Liver (tissue), 9 donors: ENCODE data around the gene MTHFD2L. TPM values are rescaled to one million over a fixed set of nuclear protein-coding genes. Genes with fewer than 3 reads are reported as not detected.

Experiments used
- DNase-seq: peaks from one replicate; pipeline ENCODE4 v3.0.0-alpha.2; 2017; ENCODE audit warnings: low spot score
- H3K27ac ChIP-seq, 2 donors: one replicate each; pipeline ENCODE4 v1.7.0; 2013; ENCODE audit warnings: inconsistent platforms in 2 of 2, low read length in 2 of 2, control low read depth in 1 of 2, low read depth in 1 of 2, mild to moderate bottlenecking in 1 of 2
- H3K27me3 ChIP-seq, 4 donors: one replicate each; pipeline versions ENCODE4 v1.6.1 to v1.7.0; 2013; ENCODE audit warnings: low read length in 3 of 4, inconsistent platforms in 1 of 4, mild to moderate bottlenecking in 1 of 4, moderate library complexity in 1 of 4; ENCODE audit not compliant: control insufficient read depth in 4 of 4, insufficient read depth in 4 of 4
- H3K36me3 ChIP-seq, 4 donors: one replicate each; pipeline versions ENCODE4 v1.6.1 to v1.7.0; 2013; ENCODE audit warnings: low read length in 3 of 4, mild to moderate bottlenecking in 3 of 4, low read depth in 1 of 4, moderate library complexity in 1 of 4; ENCODE audit not compliant: control insufficient read depth in 4 of 4, insufficient read depth in 3 of 4
- H3K4me1 ChIP-seq, 4 donors: one replicate each; pipeline versions ENCODE4 v1.6.1 to v1.7.0; 2013; ENCODE audit warnings: low read length in 3 of 4, mild to moderate bottlenecking in 3 of 4, moderate library complexity in 1 of 4; ENCODE audit not compliant: control insufficient read depth in 4 of 4, insufficient read depth in 4 of 4
- H3K4me3 ChIP-seq, 3 donors: one replicate each; pipeline versions ENCODE4 v1.6.1 to v1.7.0; 2013; ENCODE audit warnings: low read length in 3 of 3, control low read depth in 1 of 3, low read depth in 1 of 3, mild to moderate bottlenecking in 1 of 3
- H3K9ac ChIP-seq, 2 donors: one replicate each; pipeline ENCODE4 v1.7.0; 2013; ENCODE audit warnings: low read length in 2 of 2, mild to moderate bottlenecking in 2 of 2, moderate library complexity in 2 of 2, control low read depth in 1 of 2, low read depth in 1 of 2
- H3K9me3 ChIP-seq, 4 donors: one replicate each; pipeline versions ENCODE4 v1.6.1 to v1.7.0; 2013; ENCODE audit warnings: low read length in 3 of 4; ENCODE audit not compliant: control insufficient read depth in 4 of 4
- FOXA2 ChIP-seq: IDR thresholded peaks from 2 replicates; pipeline ENCODE4 v1.6.1; 2016; ENCODE audit warnings: antibody characterized with exemption
- GABPA ChIP-seq, 2 donors: IDR thresholded peaks in 1 of 2; conservative IDR thresholded peaks in 1 of 2; 2 replicates each; pipeline ENCODE4 v1.6.1; 2016; ENCODE audit warnings: antibody characterized with exemption in 2 of 2, mild to moderate bottlenecking in 1 of 2, moderate library complexity in 1 of 2
- HNF4A ChIP-seq, 2 donors: conservative IDR thresholded peaks; 2 replicates each; pipeline ENCODE4 v1.6.1; 2016; ENCODE audit warnings: antibody characterized with exemption in 2 of 2, mild to moderate bottlenecking in 2 of 2
- HNF4G ChIP-seq: IDR thresholded peaks from 2 replicates; pipeline ENCODE4 v1.6.1; 2016; ENCODE audit warnings: antibody characterized with exemption
- JUND ChIP-seq, 2 donors: IDR thresholded peaks; 2 replicates each; pipeline ENCODE4 v1.6.1; 2016; ENCODE audit warnings: antibody characterized with exemption in 2 of 2
- NR2F2 ChIP-seq: IDR thresholded peaks from 2 replicates; pipeline ENCODE4 v1.6.1; 2016; ENCODE audit warnings: antibody characterized with exemption
- RAD21 ChIP-seq, 2 donors: IDR thresholded peaks; 2 replicates each; pipeline ENCODE4 v1.6.1; 2016; ENCODE audit warnings: antibody characterized with exemption in 2 of 2, mild to moderate bottlenecking in 2 of 2
- RXRA ChIP-seq, 2 donors: IDR thresholded peaks; 2 replicates each; pipeline ENCODE4 v1.6.1; 2017 to 2018; ENCODE audit warnings: antibody characterized with exemption in 2 of 2, mild to moderate bottlenecking in 1 of 2
- SP1 ChIP-seq: IDR thresholded peaks from 2 replicates; pipeline ENCODE4 v1.6.1; 2018; ENCODE audit warnings: antibody characterized with exemption, mild to moderate bottlenecking
- TAF1 ChIP-seq: conservative IDR thresholded peaks from 2 replicates; pipeline ENCODE4 v1.6.1; 2016; ENCODE audit warnings: antibody characterized with exemption, mild to moderate bottlenecking
- YY1 ChIP-seq: IDR thresholded peaks from 2 replicates; pipeline ENCODE4 v1.6.1; 2016; ENCODE audit warnings: antibody characterized with exemption, mild to moderate bottlenecking
- WGBS: extraction: QIAGEN DNeasy Blood & Tissue Kit; methylation state at CpG from one replicate; pipeline ENCODE4 v1.1.7; 2013; 5-methylcytosine and 5-hydroxymethylcytosine counted together
- polyA plus RNA-seq, 2 donors: library from polyadenylated mRNA; stranded (reverse) in 1 of 2; unstranded in 1 of 2; fragments of 200-250 nt in 1 of 2; fragments of >200 nt in 1 of 2; fragmentation: Nextera tagmentation in 1 of 2; extraction: Ambion mirVana in 1 of 2; gene quantifications; one replicate each; pipeline versions ENCODE4 v1.2.1 to v1.2.3, GENCODE V29; 2013 to 2015
- total RNA-seq, 2 donors: library from RNA; depleted of rRNA; stranded (reverse); fragments of >200 nt; gene quantifications; one replicate each; pipeline ENCODE4 v1.2.3, GENCODE V29; 2014
- TF ChIP-seq, protein P1 (sequence below): IDR thresholded peaks from 2 replicates; pipeline ENCODE4 v1.6.1; 2016; ENCODE audit warnings: antibody characterized with exemption
- TF ChIP-seq, protein P2 (sequence below): IDR thresholded peaks from 2 replicates; pipeline ENCODE4 v1.6.1; 2016; ENCODE audit warnings: antibody characterized with exemption
- TF ChIP-seq, protein P3 (sequence below): IDR thresholded peaks from 2 replicates; pipeline ENCODE4 v1.6.1; 2016; ENCODE audit warnings: antibody characterized with exemption
- donor health status: healthy.
- donor health status: healthy.
- donor health status: healthy.
- donor health status: healthy.
- donor health status: healthy.

MTHFD2L gene
- total and polyA plus RNA-seq, 4 donors: 7.4 to 51.5 (median 31.1) TPM

DNA sequence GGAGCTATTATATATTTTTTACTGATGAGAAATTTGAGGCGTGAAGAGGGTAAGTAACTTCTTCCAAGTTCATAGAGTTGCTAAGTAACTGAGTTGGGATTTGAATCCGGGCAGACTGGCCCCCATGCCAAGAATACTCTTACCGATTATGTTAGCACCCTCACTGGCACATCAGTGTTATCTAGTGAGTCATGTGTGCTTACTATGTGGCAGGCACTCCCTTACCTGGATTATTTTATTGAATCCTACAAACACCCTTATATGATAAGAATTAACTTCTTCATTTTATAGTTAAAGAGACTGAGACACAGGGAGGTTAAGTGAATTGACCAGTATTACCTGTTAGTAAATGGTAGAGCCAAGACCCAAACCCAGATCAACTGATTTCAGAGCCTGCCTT, 20.9 kb downstream of the MTHFD2L start:
- H3K9ac ChIP-seq: no peak overlapping the region
- TF ChIP-seq HNF4G (no peak), RXRA (IDR thresholded peaks at IDR 0.05) (no peak), FOXA2 (no peak), GABPA (IDR thresholded peaks at IDR 0.05 in 1 of 2, conservative IDR thresholded peaks at IDR 0.05 in 1 of 2) (no peak), HNF4A (conservative IDR thresholded peaks at IDR 0.05) (no peak), RAD21 (IDR thresholded peaks at IDR 0.05) (no peak)
- DNase-seq: no peak
- 92% methylated on average over 3 of the region's 3 CpGs for WGBS
- H3K4me3 ChIP-seq: no peak overlapping the region
- H3K36me3 ChIP-seq: peaks cover 0 to 4% (median 2%) of the 10 kb centered on the region in 4 donors
- no peak overlapping the region for H3K27ac ChIP-seq
- no peaks in the 10 kb centered on the region for H3K27me3 ChIP-seq
- no peaks in the 10 kb centered on the region for H3K4me1 ChIP-seq
- no peaks in the 10 kb centered on the region for H3K9me3 ChIP-seq

DNA sequence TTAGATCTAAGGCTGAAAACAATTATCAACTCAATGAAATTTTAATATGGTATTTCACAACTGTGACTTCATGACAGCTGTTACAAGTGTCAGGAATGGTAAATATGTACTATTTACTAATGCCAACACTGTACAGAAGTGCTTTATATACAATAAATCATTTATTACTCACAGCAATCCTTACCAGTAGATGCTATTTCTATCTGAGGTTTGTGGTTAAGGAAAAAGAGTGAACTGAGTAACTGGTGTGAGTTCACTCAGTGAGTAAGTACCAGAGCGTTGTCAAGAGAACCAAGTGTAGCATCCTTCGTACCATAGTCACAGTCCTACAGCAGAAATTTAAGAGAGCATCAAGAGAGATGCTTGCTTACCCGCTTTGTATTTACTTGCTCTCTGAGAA, 23.3 kb downstream of the MTHFD2L start:
- Histone ChIP-seq H3K27me3 (no peaks in the 10 kb centered on the region), H3K9ac (no peak overlapping the region), H3K4me1 (no peaks in the 10 kb centered on the region), H3K9me3 (no peaks in the 10 kb centered on the region), H3K27ac (no peak overlapping the region), H3K4me3 (no peak overlapping the region), H3K36me3 (peaks cover 0 to 2% (median 0%) of the 10 kb centered on the region in 4 donors)
- TF ChIP-seq YY1 (no peak), SP1 (no peak), NR2F2 (no peak), RXRA (IDR thresholded peaks at IDR 0.05) (no peak), JUND (IDR thresholded peaks at IDR 0.05) (no peak), HNF4G (no peak), TAF1 (no peak), RAD21 (IDR thresholded peaks at IDR 0.05) (no peak)
- TF ChIP-seq, protein P1, sequence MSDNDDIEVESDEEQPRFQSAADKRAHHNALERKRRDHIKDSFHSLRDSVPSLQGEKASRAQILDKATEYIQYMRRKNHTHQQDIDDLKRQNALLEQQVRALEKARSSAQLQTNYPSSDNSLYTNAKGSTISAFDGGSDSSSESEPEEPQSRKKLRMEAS: no peak
- no peak for DNase-seq
- 97% methylated on average over 3 of the region's 3 CpGs for WGBS

DNA sequence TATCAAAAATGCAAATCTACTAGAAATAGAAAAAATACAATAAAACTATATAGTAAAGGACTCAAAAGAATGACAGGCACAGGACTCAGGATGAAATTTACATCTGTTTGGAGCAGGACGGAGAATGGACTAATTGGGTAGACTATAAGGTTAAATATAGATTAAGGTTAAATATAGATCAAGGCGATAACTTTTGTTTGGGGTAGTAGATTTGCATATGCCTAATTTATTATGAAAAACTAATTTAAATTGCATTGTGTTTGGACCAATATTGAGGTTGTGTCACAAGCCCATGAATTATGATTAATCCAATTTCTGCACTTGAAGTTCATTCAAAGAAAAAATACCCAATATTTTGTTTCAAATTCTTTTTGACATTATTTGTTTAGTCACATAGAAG, 31.0 kb downstream of the MTHFD2L start:
- TF ChIP-seq, protein P2, sequence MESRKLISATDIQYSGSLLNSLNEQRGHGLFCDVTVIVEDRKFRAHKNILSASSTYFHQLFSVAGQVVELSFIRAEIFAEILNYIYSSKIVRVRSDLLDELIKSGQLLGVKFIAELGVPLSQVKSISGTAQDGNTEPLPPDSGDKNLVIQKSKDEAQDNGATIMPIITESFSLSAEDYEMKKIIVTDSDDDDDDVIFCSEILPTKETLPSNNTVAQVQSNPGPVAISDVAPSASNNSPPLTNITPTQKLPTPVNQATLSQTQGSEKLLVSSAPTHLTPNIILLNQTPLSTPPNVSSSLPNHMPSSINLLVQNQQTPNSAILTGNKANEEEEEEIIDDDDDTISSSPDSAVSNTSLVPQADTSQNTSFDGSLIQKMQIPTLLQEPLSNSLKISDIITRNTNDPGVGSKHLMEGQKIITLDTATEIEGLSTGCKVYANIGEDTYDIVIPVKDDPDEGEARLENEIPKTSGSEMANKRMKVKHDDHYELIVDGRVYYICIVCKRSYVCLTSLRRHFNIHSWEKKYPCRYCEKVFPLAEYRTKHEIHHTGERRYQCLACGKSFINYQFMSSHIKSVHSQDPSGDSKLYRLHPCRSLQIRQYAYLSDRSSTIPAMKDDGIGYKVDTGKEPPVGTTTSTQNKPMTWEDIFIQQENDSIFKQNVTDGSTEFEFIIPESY: no peak
- TF ChIP-seq RAD21 (IDR thresholded peaks at IDR 0.05) (no peak), NR2F2 (no peak), HNF4A (conservative IDR thresholded peaks at IDR 0.05) (no peak), FOXA2 (no peak), YY1 (no peak)
- TF ChIP-seq, protein P1: no peak
- TF ChIP-seq, protein P3, sequence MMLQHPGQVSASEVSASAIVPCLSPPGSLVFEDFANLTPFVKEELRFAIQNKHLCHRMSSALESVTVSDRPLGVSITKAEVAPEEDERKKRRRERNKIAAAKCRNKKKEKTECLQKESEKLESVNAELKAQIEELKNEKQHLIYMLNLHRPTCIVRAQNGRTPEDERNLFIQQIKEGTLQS: no peak
- no peak overlapping the region for H3K9ac ChIP-seq
- no peaks in the 10 kb centered on the region for H3K4me1 ChIP-seq
- H3K27ac ChIP-seq: no peak overlapping the region
- no peaks in the 10 kb centered on the region for H3K9me3 ChIP-seq
- 75% methylated on average over 2 of the region's 2 CpGs for WGBS
- DNase-seq: no peak
- H3K36me3 ChIP-seq: no peaks in the 10 kb centered on the region
- H3K27me3 ChIP-seq: no peaks in the 10 kb centered on the region
- no peak overlapping the region for H3K4me3 ChIP-seq
